K562 (cell line): ENCODE results near the gene TNF. TPM values are rescaled to one million over a fixed set of nuclear protein-coding genes. Genes with fewer than 3 reads are reported as not detected.

Experiments used
- ATAC-seq: fragments of 200-7000 bp; cut with Tn5 transposase; 3 replicates; pipeline ENCODE4 v1.9.1; 2020; ENCODE audit warnings: moderate library complexity
- BruUV-seq: library from RNA; stranded (reverse); fragments of 400-500 nt; replicated peaks from 2 replicates; lab custom pipeline; 2021; lab: Mats Ljungman, UMichigan
- CTCF ChIA-PET: fragments of 300-600 bp; formaldehyde crosslinking; extraction: SDS; loops from one replicate; lab custom pipeline; 2021; ENCODE audit warnings: low intra/inter-chr PET ratio; lab: Yijun Ruan, JAX
- POLR2A ChIA-PET: fragments of 300-600, 350-650 bp; sonication (Branson Sonifier 250); formaldehyde crosslinking; extraction: SDS; loops from one replicate; lab custom pipeline; 2021; ENCODE audit warnings: antibody characterized with exemption, inconsistent platforms; lab: Yijun Ruan, JAX
- DNase-seq, 4 experiments: peaks; one replicate each; pipeline versions ENCODE4 v3.0.0 to v3.0.0-alpha.2; 2011 to 2018; ENCODE audit warnings: low spot score in 3 of 4, mixed read lengths in 3 of 4; ENCODE audit errors: extremely low read depth in 1 of 4
- FAIRE-seq: peaks from 2 replicates; lab custom pipeline; 2011; peaks lifted over from hg19 to GRCh38; lab: Jason Lieb, UNC
- H2AFZ ChIP-seq: 2 replicates; pipeline ENCODE4 v1.6.0; 2011; ENCODE audit warnings: low read depth, low read length, control low read depth, inconsistent platforms
- H3K27ac ChIP-seq: fragments of 200-600 bp; 3 replicates; pipeline ENCODE4 v1.8.0; 2011; ENCODE audit warnings: low read depth, mild to moderate bottlenecking, control low read depth, inconsistent platforms, low read length, moderate library complexity, mixed read lengths; ENCODE audit errors: extremely low read depth
- H3K27me3 ChIP-seq, 2 experiments: fragments of 300-600 bp in 1 of 2; 2 replicates in 1 of 2; 3 replicates in 1 of 2; pipeline versions ENCODE4 v1.6.0 to v1.8.0; 2011; ENCODE audit warnings: inconsistent platforms in 2 of 2, low read length in 2 of 2, mild to moderate bottlenecking in 1 of 2, mixed read lengths in 1 of 2, moderate library complexity in 1 of 2; ENCODE audit not compliant: control insufficient read depth in 2 of 2, insufficient read depth in 2 of 2
- H3K36me3 ChIP-seq: fragments of 300-600 bp; 3 replicates; pipeline ENCODE4 v1.8.0; 2011; ENCODE audit warnings: mild to moderate bottlenecking, low read length, inconsistent platforms; ENCODE audit not compliant: control insufficient read depth, insufficient read depth
- H3K4me1 ChIP-seq, 2 experiments: fragments of 200-600 bp in 1 of 2; replicated peaks in 1 of 2; 2 replicates in 1 of 2; 3 replicates in 1 of 2; pipeline versions ENCODE4 v1.5.1 to v1.8.0; 2011; ENCODE audit warnings: inconsistent platforms in 2 of 2, low read length in 2 of 2, mild to moderate bottlenecking in 1 of 2, mixed read lengths in 1 of 2, moderate library complexity in 1 of 2; ENCODE audit not compliant: control insufficient read depth in 2 of 2, insufficient read depth in 2 of 2
- H3K4me2 ChIP-seq: 2 replicates; pipeline ENCODE4 v1.6.1; 2011; ENCODE audit warnings: low read length, control low read depth, inconsistent platforms, mixed read lengths; ENCODE audit not compliant: insufficient read depth
- H3K4me3 ChIP-seq: fragments of 200-600 bp; sonication (generic), shearing (Covaris generic); 2 replicates; pipeline ENCODE4 v1.5.1; 2016; ENCODE audit warnings: control low read depth, inconsistent platforms
- H3K79me2 ChIP-seq: fragments of 200-600 bp; 3 replicates; pipeline ENCODE4 v1.8.0; 2011; ENCODE audit warnings: low read length, inconsistent platforms; ENCODE audit not compliant: control insufficient read depth, insufficient read depth
- H3K9ac ChIP-seq, 2 experiments: 2 replicates each; pipeline versions ENCODE4 v1.6.0 to v1.6.1; 2011; ENCODE audit warnings: low read depth in 2 of 2, low read length in 2 of 2, control low read depth in 1 of 2, inconsistent platforms in 1 of 2, mild to moderate bottlenecking in 1 of 2, mixed read lengths in 1 of 2; ENCODE audit not compliant: insufficient read depth in 1 of 2
- H3K9me1 ChIP-seq: one replicate; pipeline ENCODE4 v1.6.0; 2011; ENCODE audit warnings: inconsistent platforms, mild to moderate bottlenecking, low read length, moderate library complexity; ENCODE audit not compliant: control insufficient read depth, insufficient read depth
- H3K9me3 ChIP-seq: replicated peaks from 2 replicates; pipeline ENCODE4 v1.5.1; 2011; ENCODE audit warnings: low read depth, low read length, inconsistent platforms; ENCODE audit not compliant: control insufficient read depth, insufficient read depth
- H4K20me1 ChIP-seq: replicated peaks from 2 replicates; pipeline ENCODE4 v1.6.1; 2011; ENCODE audit warnings: low read length, inconsistent platforms, mixed read lengths; ENCODE audit not compliant: control insufficient read depth, insufficient read depth
- BHLHE40 ChIP-seq: IDR thresholded peaks from 2 replicates; pipeline ENCODE4 v1.6.1; 2011; ENCODE audit warnings: low read length, improper control_type of control experiment
- ETV1 ChIP-seq: fragments of 450-650 bp; conservative IDR thresholded peaks from 2 replicates; pipeline ENCODE4 v1.6.1; 2016; ENCODE audit warnings: missing genetic modification characterization, control low read depth, low read depth, missing compliant biosample characterization
- KAT7 ChIP-seq: sonication (generic); formaldehyde crosslinking; IDR thresholded peaks from 2 replicates; pipeline ENCODE4 v1.8.0; 2022; ENCODE audit warnings: missing genetic modification reagents, mild to moderate bottlenecking, borderline replicate concordance
- MGA ChIP-seq: fragments of 450-650 bp; IDR thresholded peaks from 2 replicates; pipeline ENCODE4 v1.6.1; 2016; ENCODE audit warnings: mild to moderate bottlenecking, moderate library complexity
- RBM15 ChIP-seq: fragments of 200-400 bp; formaldehyde crosslinking; IDR thresholded peaks from 2 replicates; pipeline ENCODE4 v1.6.1; 2018; ENCODE audit warnings: mild to moderate bottlenecking, low read length, moderate library complexity; ENCODE audit not compliant: insufficient read depth
- SMARCA4 ChIP-seq: fragments of 450-650 bp; IDR thresholded peaks from 2 replicates; pipeline ENCODE4 v1.6.1; 2016
- SRSF1 ChIP-seq: fragments of 200-400 bp; formaldehyde crosslinking; IDR thresholded peaks from 2 replicates; pipeline ENCODE4 v1.6.1; 2017; ENCODE audit warnings: mild to moderate bottlenecking, low read depth, low read length, moderate library complexity
- ZNF263 ChIP-seq: sonication (generic); formaldehyde crosslinking; IDR thresholded peaks from 2 replicates; pipeline ENCODE4 v1.8.0; 2022; ENCODE audit warnings: mild to moderate bottlenecking, missing genetic modification reagents, borderline replicate concordance
- WGBS: fragments of 100-300 bp; shearing (Covaris generic); methylation state at CpG from one replicate; pipeline ENCODE4 v1.1.6; 2016; ENCODE audit warnings: low coverage, mixed read lengths; ENCODE audit not compliant: insufficient coverage; ENCODE audit errors: missing lambda C conversion rate; 5-methylcytosine and 5-hydroxymethylcytosine counted together
- in situ Hi-C: fragments of 300-500 bp; cut with MboI; formaldehyde crosslinking; loops from 4 replicates; pipeline ENCODE4 v1.15.0; 2018; ENCODE audit warnings: inconsistent platforms, mixed read lengths
- intact Hi-C: fragments of 100-400 bp; cut with micrococcal nuclease; formaldehyde crosslinking; loops from 2 replicates; pipeline ENCODE4 v1.14.2; 2022
- polyA plus RNA-seq, 8 experiments: library from polyadenylated mRNA; depleted of rRNA in 4 of 8; stranded (reverse) in 5 of 8; unstranded in 3 of 8; fragments of >200 nt; fragmentation: Nextera tagmentation in 2 of 8; fragmentation: Illumina TruSeq in 1 of 8; extraction: Ambion mirVana in 2 of 8; extraction: Trizol in 1 of 8; gene quantifications; 2 replicates each; pipeline versions ENCODE4 v1.2.1 to v1.2.3, GENCODE V29; 2011 to 2014; ENCODE audit warnings: inconsistent platforms in 1 of 8, missing spikeins in 1 of 8
- total RNA-seq, 7 experiments: library from RNA; depleted of rRNA in 6 of 7; stranded (reverse); fragments of >200 nt in 6 of 7; fragmentation: Illumina TruSeq in 2 of 7; extraction: Trizol in 2 of 7; gene quantifications; 2 replicates each; pipeline versions ENCODE4 v1.2.1 to v1.2.3, GENCODE V29; 2011 to 2021; ENCODE audit warnings: low replicate concordance in 1 of 7

Gene TNF
- total and polyA plus RNA-seq, 9 of the 15 experiments (the other 6 are each of a cell fraction or from before 2014, with no cell fraction given): 0.08 to 0.40 TPM; not detected in 7

- in situ Hi-C loops: loop anchor here (25.0 kb wide), 1 partner anchor 1436 kb away; the partner anchor contains the start of genes BRD2 and HLA-DMA
- TF ChIP-seq SRSF1 (no peak), KAT7 (peak; percentile 59; the same call in 1 of the 2 replicates), SMARCA4 (peak; percentile 10), BHLHE40 (no peak), MGA (peak; percentile 63), ETV1 (tag) (no peak), ZNF263 (CRISPR knock-in tag) (peak; percentile 11; the same call in 1 of the 2 replicates), RBM15 (no peak)
Observed at GRCh38 chr6:31525932-31526591, 49.3 kb upstream of the TNF start.

More at GRCh38 chr6:31525932-31526591, 49.3 kb upstream of the TNF start:
- peak in 3 of 4 experiments; percentile 45 to 62 (median 56) for DNase-seq
- H3K9me3 ChIP-seq: no peaks in the 10 kb centered on the region
- peaks cover 16% of the 10 kb centered on the region; the same call in 2 of the 3 replicates for H3K36me3 ChIP-seq
- peak; percentile 82 for FAIRE-seq
- POLR2A ChIA-PET: interaction anchor here (0.5 to 4.9 kb wide), 8 partner anchors 9 to 434 kb away, joined by 3 to 27 read pairs (median 3); partner anchors contain the start of genes DDX39B, MICA, MICB and TNF
- CTCF ChIA-PET: no interaction called here
- H3K4me1 ChIP-seq: peaks cover 10 to 20% of the 10 kb centered on the region in 2 experiments
- H2AFZ ChIP-seq: peak overlapping the region; percentile 75
- no TSS peak for BruUV-seq
- H3K9ac ChIP-seq: peak overlapping the region; percentile 26 to 82; a peak in 1 of 4 replicates
- peak overlapping the region; percentile 50 for H3K4me2 ChIP-seq
- H3K27me3 ChIP-seq: no peaks in the 10 kb centered on the region
- 0 out of 2 replicates have a peak, but pooled peaks cover 6% of the 10 kb centered on the region for H4K20me1 ChIP-seq
- intact Hi-C loops: loop anchor here (5.0 kb wide), 1 partner anchor 34 kb away; no protein-coding TSS in a partner anchor
- no peaks in the 10 kb centered on the region for H3K79me2 ChIP-seq
- WGBS: 12% methylated on average over 4 of the region's 4 CpGs
- no peak overlapping the region for H3K4me3 ChIP-seq
- peak; percentile 38 for ATAC-seq
- H3K9me1 ChIP-seq: no peaks in the 10 kb centered on the region
- peak overlapping the region; percentile 66; the same call in 2 of the 3 replicates for H3K27ac ChIP-seq
